ENCODE results near the gene PTPRG. TPM values are rescaled to one million over a fixed set of nuclear protein-coding genes. Genes with fewer than 3 reads are reported as not detected.

Gene PTPRG
- total and polyA plus RNA-seq, 2 donors (not counting 3 experiments of a cell fraction or from before 2014, with no cell fraction given) = 8.9 to 39.1 TPM

DNA sequence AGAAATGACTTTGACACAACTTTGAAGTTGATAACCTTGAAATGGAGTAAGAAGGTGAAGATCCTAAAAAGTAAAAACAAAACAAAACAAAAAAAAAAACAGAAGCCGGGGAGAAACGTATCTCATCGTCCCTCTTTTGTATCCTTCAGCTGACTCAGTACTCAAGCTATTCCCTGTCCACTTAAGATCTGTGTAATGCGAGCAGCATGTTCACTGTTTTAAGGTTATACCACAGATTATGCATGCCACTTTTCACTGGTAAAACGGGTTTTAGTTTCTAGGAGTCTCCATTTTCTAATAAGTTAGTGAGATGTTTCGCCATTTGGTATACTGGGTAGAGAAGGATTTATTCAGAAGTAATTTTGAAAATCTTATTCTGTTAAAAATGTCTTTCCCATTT is 487.7 kb downstream of the PTPRG start:
- no peak for TF ChIP-seq MYC (IDR thresholded peaks at IDR 0.05; ENCODE audit: low read depth, low read length)
- H3K79me2 ChIP-seq (ENCODE audit: control insufficient read depth, insufficient read depth, low read length) = no peaks in the 10 kb centered on the region
- H3K36me3 ChIP-seq (ENCODE audit: control insufficient read depth in 2 of 2, extremely low read depth in 1 of 2, insufficient read depth in 2 of 2, low read length in 2 of 2) = no peaks in the 10 kb centered on the region
- no peak overlapping the region for H3K27ac ChIP-seq (ENCODE audit: insufficient read depth, low read depth, low read length)
- H3K9me1 ChIP-seq (replicated peaks; ENCODE audit: control insufficient read depth, extremely low read depth, insufficient read depth, low read length) = no peaks in the 10 kb centered on the region
- intact Hi-C loops (cut with micrococcal nuclease) = no loop called here
- no peak overlapping the region for H2AFZ ChIP-seq (ENCODE audit: low read depth, low read length)
- H3K27me3 ChIP-seq (ENCODE audit: control insufficient read depth in 2 of 2, insufficient read depth in 2 of 2, low read length in 2 of 2) = no peaks in the 10 kb centered on the region
- dilution Hi-C loops (cut with MboI; ENCODE audit: extremely low pct_ligation_motif_present, low sequenced_read_pairs) = no loop called here
- no peaks in the 10 kb centered on the region for H3K9me3 ChIP-seq (replicated peaks; ENCODE audit: control insufficient read depth, insufficient read depth, low read length)
- no TSS peak for BruUV-seq (replicated peaks)
- ChIA-PET POLR2A (no interaction called here), CTCF (no interaction called here)
- no peak overlapping the region for H3K4me3 ChIP-seq (replicated peaks in 1 of 3; ENCODE audit: insufficient read depth in 1 of 3, low read depth in 1 of 3, low read length in 3 of 3)
- no peak overlapping the region for H3K9ac ChIP-seq (replicated peaks; ENCODE audit: extremely low read depth, insufficient read depth, low read length)
- FAIRE-seq (no peak), DNase-seq (ENCODE audit: low read depth, low spot score) (no peak)
- H4K20me1 ChIP-seq (replicated peaks; ENCODE audit: control insufficient read depth, extremely low read depth, insufficient read depth, low read length) = no peaks in the 10 kb centered on the region
- no peaks in the 10 kb centered on the region for H3K4me1 ChIP-seq (ENCODE audit: control insufficient read depth, extremely low read depth, insufficient read depth, low read length)
- H3K4me2 ChIP-seq (ENCODE audit: insufficient read depth, low read length) = no peak overlapping the region

DNA sequence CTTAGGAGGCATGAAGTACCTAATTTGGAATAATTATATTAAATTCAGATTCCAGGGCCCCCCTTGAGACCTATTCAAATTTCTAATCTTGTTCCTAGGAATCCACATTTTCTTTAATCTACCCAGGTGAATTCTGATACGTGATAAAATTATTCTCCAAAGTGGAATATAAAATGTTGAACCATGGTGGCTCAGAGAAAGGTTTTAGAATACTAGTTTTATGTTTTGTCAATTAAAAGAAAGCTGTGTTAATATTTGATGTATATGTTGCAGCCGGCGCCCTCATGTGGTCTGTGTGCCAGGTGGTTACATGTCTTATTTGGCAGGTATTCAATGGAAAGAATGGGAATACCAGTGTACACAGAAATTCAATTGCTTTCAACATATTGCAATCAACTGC is 490.1 kb downstream of the PTPRG start:
- H3K79me2 ChIP-seq (ENCODE audit: control insufficient read depth, insufficient read depth, low read length) = no peaks in the 10 kb centered on the region
- H3K9ac ChIP-seq (replicated peaks; ENCODE audit: extremely low read depth, insufficient read depth, low read length) = no peak overlapping the region
- DNase-seq (ENCODE audit: low read depth, low spot score) (peak; percentile 61), FAIRE-seq (peak; percentile 4)
- no peak overlapping the region for H3K4me2 ChIP-seq (ENCODE audit: insufficient read depth, low read length)
- CTCF ChIA-PET = interaction anchor here (0.5 to 3.3 kb wide), 24 partner anchors 8 to 1876 kb away, joined by 3 to 31 read pairs (median 4); no protein-coding TSS in a partner anchor
- H3K9me1 ChIP-seq (replicated peaks; ENCODE audit: control insufficient read depth, extremely low read depth, insufficient read depth, low read length) = no peaks in the 10 kb centered on the region
- no TSS peak for BruUV-seq (replicated peaks)
- H3K27ac ChIP-seq (ENCODE audit: insufficient read depth, low read depth, low read length) = no peak overlapping the region
- H3K27me3 ChIP-seq (ENCODE audit: control insufficient read depth in 2 of 2, insufficient read depth in 2 of 2, low read length in 2 of 2) = no peaks in the 10 kb centered on the region
- dilution Hi-C loops (cut with MboI; ENCODE audit: extremely low pct_ligation_motif_present, low sequenced_read_pairs) = no loop called here
- no peak overlapping the region for H2AFZ ChIP-seq (ENCODE audit: low read depth, low read length)
- POLR2A ChIA-PET = no interaction called here
- TF ChIP-seq, protein P1, sequence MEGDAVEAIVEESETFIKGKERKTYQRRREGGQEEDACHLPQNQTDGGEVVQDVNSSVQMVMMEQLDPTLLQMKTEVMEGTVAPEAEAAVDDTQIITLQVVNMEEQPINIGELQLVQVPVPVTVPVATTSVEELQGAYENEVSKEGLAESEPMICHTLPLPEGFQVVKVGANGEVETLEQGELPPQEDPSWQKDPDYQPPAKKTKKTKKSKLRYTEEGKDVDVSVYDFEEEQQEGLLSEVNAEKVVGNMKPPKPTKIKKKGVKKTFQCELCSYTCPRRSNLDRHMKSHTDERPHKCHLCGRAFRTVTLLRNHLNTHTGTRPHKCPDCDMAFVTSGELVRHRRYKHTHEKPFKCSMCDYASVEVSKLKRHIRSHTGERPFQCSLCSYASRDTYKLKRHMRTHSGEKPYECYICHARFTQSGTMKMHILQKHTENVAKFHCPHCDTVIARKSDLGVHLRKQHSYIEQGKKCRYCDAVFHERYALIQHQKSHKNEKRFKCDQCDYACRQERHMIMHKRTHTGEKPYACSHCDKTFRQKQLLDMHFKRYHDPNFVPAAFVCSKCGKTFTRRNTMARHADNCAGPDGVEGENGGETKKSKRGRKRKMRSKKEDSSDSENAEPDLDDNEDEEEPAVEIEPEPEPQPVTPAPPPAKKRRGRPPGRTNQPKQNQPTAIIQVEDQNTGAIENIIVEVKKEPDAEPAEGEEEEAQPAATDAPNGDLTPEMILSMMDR (IDR thresholded peaks at IDR 0.05; ENCODE audit: extremely low read depth in 1 of 2, insufficient read depth in 1 of 2, low read depth in 1 of 2, low read length in 2 of 2) = peak; percentile 44 to 45
- TF ChIP-seq MYC (IDR thresholded peaks at IDR 0.05; ENCODE audit: low read depth, low read length) = no peak
- H3K4me1 ChIP-seq (ENCODE audit: control insufficient read depth, extremely low read depth, insufficient read depth, low read length) = no peaks in the 10 kb centered on the region
- intact Hi-C loops (cut with micrococcal nuclease) = loop anchor here (1.0 to 2.0 kb wide), 4 partner anchors 115 to 487 kb away; no protein-coding TSS in a partner anchor
- H3K4me3 ChIP-seq (replicated peaks in 1 of 3; ENCODE audit: insufficient read depth in 1 of 3, low read depth in 1 of 3, low read length in 3 of 3) = no peak overlapping the region
- no peaks in the 10 kb centered on the region for H3K36me3 ChIP-seq (ENCODE audit: control insufficient read depth in 2 of 2, extremely low read depth in 1 of 2, insufficient read depth in 2 of 2, low read length in 2 of 2)
- no peaks in the 10 kb centered on the region for H4K20me1 ChIP-seq (replicated peaks; ENCODE audit: control insufficient read depth, extremely low read depth, insufficient read depth, low read length)
- no peaks in the 10 kb centered on the region for H3K9me3 ChIP-seq (replicated peaks; ENCODE audit: control insufficient read depth, insufficient read depth, low read length)
